IPS-NIHi11 (cell line): ENCODE data around the gene SLC66A1.

Experiments used
- DNase-seq: peaks from one replicate; pipeline ENCODE4 v3.0.0; 2012; ENCODE audit warnings: mixed read lengths, low spot score

Gene SLC66A1

DNA sequence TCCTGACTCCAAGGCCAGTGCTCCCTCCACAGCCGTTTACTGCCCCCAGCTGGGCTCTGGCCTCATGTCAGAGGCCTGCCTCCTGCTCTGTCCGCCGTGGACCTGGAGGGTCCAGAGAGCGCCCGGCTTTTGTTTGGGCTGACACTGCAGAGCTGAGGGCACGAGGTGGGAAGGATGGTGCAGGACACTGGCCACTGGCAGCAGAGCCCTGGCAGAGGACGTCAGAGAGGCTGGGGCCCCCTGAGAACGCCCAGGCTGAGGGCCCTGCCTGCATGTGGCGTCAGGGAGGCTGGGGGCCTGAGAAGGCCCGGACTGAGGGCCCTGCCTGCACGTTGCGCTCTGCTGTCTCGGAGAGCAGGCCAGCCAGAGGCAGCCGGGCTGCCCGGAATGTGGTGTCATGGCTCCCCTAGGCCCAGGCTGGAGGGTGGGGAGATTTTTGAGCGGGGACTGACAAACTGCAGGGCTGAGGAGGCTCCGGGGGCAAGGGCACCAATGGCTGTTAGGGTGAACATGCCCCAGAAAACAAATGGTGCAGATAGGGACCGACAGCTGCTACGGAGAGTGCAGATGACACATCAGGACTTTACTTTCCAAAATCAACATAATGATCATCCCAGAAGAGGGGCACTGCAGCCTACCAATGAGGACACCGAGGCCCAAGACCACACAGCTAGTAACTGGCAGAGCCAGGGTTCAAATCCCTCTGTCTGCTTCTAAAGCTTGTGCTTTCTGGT, 31.7 kb downstream of the SLC66A1 start:
- DNase-seq, result no peak

DNA sequence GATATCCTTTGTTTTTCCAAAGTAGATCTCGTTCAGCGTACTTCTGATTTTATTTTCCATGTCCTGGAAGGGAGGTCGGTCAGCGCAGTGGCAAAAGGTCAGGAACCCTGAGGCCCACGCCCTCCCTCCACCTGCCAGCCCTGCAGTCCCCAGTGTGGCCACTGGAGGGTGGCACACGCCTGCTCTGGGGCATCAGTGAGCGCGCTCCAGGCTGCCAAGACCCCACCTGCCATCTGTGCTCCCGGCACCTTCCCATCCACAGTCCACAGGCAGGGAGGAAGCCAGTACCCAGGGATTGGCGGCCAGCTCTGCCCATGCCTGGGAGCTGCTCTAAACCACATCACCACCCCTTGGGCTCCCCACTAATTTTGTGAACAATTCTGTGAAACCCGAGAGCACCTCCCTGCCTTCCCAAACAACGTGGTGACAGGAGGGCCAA, 32.3 kb downstream of the SLC66A1 start:
- peak; percentile 83 for DNase-seq

DNA sequence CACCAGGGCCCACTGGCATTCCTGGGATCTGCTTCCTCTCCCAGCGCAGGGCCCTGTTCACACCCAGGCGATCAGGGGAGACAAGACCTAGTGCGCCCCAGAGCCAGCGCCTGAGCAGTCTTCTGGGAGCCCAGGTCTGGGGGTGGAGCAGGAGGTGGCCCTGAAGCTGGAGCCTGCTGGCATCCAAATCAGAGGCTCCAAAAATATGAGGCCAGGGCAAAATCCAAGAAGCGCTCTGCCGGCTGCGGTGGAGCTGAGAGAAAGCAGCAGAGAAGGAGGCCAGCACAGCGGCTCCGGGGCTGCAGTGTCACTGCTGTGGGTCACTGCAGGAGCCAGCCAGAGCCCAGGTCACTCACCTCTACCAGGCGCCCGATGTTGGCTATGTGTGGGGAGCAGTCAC, 32.7 kb downstream of the SLC66A1 start:
- DNase-seq, result no peak

DNA sequence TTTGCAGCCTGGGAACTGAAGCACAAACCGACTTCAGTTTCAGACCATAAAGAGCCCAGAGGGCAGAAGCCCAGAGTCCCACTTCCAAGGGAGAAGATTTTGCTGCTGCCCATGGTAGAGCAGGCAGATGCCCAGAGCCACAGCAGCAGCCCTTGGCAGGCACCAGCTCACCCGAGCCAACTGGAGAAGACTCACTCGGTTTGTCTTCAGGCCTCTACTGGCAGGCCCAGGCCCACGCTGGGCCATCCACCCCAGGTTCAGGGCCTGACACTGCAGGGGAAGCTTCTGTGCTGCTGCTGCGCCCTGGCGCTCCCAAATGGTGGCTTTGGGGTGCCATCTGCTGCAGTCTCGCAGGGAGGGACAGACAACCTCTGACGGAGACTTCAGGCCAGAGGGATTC, 33.3 kb downstream of the SLC66A1 start:
- DNase-seq, result no peak

DNA sequence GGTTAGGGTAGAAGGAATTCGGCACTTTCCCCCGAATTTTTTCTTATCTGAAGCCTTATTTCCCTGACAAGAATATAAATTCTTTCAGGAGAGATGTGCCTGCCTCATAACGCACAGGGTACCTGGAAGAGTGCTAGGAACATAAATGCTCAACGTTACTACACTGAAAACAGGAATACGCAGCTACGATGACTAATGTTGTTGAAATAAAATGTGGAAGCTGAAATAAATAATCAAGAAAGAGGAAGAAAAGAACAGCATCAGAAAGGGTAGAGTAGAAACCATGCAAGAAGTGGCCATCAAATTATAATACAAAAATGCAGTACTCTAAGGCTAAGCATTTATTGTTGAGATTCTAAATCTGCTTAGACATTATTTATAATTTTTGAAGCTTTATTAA, 33.9 kb downstream of the SLC66A1 start:
- no peak for DNase-seq

DNA sequence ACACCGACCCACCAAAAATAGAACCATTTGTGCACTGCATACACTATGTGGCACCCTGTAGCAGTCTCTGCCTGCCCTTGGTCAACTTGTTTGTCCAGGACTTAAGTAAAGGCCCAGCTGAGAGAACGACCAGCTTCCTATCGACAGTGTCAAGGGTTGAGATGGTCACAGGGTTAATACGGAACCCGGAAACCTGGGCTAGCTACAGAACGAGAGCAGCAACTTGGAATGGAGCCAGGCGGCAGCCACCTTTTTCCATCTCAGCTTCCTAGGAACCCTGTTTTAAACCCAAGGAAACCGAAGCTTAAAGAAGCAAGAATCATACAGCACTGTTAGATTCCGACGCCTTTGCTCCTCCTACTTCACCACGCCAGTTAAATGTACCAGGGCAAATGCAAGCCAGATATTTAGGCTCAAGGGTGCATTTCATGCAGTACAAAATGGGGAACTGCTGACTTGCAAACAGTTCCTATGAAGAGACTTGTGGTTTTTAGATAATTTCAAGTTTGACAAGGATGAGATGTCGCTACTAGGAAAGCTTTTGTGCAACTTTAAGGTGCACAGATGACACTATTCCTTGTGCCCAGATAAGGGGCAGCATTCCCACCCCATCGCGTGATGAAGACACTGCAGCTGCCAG, 35.5 kb downstream of the SLC66A1 start:
- no peak for DNase-seq

DNA sequence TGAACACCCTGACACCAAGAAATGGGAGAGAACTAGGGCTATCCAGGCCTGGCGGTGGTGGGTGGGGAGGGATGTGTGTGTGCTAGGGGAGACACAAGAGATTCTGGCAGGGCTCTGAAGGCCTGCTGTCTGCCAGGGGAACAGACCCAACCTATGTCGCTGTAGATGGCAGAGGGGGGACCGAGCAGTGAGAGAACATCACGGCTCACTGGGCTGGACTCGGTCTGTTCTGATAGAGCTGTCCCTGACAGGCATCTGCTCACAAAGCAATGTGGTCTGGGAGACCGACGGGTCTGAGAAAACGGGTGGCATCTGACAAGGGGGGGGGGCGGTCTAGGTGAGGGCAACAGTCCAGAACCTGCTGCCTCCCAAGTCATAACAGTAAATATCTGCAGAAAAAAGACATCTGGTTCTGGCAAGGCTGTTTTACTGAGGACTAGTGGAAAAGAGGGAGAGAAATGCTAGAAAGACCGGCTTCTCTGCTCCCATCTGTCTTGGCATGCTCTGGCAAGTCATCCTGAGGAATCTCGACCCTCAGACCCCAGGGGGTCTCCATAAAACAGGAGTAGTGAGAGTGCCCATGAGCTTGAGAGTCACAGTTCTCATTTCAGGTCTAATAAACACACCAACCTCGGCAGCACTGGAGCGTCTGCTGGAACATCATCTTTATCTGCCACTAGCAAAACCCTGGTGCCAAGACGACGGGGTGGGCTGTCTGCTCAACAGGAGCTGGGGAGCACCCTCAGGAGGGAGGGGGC, 36.5 kb downstream of the SLC66A1 start:
- DNase-seq, result no peak

DNA sequence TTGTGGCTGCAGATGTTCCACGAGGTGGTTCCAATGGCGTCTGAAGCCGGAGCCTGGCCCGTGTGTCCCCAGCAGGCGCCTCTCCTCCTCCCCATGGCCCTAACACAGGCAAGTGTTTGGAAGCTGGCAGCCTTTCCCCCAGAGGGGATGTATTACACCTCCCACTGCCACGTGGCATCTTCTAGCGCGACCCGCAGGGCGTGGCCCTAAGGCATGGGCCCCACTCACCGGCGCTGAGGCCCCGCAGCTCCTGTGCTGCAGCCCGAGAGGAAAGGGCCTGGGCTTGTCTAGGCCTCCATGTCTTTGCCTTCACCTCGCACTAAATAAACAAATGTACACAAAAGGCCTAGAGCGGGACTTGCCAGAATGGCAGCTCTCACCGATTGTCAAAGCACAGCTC, 37.9 kb downstream of the SLC66A1 start:
- DNase-seq, result no peak

DNA sequence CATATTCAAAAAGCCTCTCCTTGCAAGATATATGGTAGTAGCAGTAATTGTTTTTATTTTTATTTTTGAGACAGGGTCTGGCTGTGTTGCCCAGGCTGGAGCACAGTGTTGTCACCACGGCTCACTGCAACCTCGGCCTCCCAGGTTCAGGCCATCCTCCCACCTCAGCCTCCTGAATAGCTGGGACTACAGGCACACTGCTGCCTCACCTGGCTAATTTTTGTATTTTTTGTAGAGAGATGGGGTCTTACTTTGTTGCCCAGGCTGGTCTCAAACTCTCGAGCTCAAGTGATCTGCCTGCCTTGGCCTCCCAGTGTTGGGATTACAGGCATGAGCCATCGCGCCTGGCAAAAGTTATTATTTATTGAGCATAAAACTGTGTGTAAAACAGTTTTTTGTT, 38.4 kb downstream of the SLC66A1 start:
- no peak for DNase-seq

DNA sequence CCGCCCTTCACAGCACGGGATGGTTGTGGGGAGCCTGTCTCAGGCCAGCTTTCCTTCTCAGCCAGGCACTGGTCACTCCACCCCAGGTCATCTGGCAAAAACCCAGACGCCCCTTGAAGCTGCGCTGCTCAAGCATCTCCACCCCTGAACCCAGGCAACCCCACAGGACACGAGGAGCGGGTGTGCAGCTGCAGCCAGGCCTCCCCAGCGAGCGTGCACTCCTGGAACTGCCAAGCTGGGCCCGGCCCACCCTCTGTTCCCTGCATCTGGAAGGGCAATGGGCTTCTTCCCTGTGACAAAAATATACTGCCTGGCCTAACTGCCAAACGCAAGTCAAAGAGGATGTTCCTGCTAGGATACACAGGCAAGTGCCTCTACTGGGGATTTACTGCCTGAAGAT, 39.7 kb downstream of the SLC66A1 start:
- DNase-seq, result no peak

DNA sequence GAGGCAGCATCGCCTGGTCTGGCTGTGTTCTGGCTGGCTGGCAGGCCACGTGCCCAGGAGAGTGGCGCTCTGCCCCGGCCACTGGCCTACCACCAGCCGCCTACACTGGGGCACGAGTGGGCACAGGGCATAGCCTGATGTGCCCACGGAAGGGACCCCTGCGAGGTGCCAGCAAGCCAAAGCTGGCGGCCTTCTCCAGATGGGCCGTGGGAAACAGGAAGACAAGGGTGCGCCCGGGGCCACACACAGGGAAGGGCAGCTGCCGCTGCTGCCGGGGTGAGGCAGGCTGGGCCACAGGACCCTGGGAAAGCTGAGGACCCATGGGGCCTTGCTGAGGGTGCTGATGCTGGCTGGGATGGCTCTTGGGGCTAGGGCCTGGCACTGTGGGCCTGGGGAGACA, 40.7 kb downstream of the SLC66A1 start:
- no peak for DNase-seq

DNA sequence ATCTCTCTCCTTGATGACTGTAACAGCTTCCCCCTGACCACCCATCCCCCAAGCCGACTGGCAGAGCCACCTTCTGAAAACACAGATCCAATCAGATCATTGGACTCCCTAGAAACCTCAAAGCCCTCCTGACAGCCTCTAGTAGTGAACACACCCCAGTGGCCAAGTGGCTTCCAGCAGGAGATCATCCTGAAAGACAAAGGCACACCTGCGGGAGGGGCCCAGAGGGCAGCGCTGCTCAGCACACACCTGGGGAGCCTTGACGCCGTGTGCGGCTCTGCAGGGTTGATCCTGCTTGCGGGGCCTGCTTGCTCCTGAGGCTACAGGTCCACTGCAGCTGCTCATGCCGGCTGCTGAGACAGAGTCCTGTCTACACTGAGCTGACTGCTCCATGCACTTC, 41.5 kb downstream of the SLC66A1 start:
- DNase-seq, result peak; percentile 81

DNA sequence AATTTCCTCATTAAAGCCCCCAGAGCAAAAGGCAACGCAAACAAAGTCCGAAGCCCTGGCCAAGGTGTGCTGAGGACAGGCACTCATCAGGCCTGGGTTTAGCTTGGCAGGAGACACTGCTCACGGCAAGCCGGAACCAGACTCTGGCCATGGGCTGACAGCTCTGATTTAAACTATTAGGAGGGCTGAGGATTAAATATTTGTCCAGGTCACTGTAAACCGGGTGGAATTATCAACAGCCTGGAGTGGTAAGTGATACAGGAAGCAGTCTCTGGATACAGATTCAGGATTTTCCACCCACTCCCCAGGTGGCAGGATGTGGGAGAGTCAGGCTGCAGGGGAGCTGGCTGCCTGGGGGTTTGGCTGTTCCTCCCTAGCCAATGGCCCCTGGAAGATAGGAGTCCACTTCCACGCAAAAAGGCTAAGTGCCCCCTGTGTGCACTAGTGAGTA, 42.4 kb downstream of the SLC66A1 start:
- DNase-seq, result no peak

DNA sequence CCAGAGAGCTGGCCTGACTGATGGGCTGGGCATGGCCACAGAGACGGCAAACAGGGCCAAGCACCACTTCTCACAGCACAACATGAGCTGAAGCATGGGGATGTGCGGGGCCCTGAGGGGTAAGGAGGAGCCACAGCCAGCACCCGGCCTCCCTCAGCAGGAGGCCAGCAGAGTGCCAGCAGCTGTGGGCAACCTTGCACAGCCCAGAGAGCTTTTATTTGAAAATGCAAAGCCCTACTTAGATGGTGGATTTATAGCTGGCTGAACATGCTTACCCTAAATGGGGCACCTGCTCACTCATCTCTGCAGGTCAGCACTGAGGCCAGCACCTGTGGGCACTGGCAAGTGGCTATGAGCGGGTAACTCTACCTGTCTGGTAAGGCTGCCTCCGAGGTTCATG, 44.1 kb downstream of the SLC66A1 start:
- DNase-seq, result no peak

DNA sequence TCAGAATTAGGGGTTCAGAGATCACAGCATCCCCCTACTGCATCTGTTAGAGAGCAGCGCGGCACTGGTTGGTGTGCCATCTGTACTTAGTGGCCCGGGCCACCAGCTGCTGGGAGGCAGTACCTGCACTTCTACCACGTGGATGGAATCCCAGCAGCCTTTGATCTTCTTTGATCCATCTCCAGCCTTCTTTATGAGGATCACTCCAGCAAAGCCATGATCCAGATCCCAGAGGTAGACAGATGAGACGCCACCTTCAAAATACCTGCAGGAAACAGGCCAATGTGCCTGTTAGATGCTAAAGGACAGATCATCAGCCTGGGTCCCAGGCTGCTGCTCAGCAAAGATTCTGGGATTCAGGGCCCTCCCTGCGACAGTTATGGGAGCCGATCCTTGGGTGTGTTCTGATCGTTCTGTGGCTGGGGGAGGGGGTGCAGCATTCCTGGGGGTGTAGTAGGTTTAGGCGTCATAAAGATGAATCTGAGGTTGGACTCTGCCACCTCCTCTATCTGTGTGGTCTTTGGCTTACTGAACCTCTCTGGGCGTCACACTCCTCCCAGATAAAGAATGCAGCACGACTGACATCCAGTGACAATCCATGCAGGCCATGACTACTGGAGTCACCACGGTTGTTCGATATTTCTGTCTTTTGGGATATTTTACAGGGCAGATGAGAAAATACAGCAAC, 45.3 kb downstream of the SLC66A1 start:
- DNase-seq, result no peak

DNA sequence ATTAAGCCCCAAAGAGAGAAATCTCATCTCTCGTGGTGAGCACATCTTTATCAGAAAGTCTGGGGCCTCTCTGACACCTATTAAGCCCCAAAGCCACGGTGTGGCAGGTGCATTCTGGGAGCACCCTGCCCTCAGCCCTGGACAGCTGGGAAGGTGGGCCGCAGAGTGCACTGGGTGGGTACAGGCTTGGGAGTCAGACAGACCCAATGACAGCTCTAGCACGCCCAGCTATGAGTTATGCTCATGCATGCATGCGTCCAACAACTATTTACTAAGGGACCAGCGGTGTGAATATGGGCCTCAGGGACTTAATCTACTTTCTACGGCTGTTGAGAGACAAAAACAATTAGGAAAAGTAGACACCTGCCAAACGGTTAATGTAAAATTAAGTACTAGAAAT, 46.6 kb downstream of the SLC66A1 start:
- DNase-seq, result no peak

DNA sequence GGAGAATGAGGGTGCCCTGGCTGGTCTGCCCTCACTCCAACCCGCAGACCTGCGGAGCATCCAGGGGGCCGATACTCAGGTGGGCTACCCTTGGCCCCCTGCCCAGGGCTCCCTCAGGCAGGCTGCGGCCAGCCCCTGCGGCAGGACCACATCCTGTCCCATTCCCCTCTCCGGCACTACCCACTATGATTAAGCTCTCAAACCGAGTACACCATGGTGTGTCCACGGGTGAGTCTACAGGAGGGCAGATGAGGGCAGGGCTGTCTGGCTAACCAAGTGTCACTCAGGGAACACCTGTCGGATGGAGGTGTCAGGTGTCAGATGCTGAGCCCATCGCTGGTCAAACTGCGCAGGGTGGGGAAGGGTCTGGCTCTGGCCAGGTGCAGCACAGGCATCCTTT, 47.2 kb downstream of the SLC66A1 start:
- DNase-seq, result no peak

DNA sequence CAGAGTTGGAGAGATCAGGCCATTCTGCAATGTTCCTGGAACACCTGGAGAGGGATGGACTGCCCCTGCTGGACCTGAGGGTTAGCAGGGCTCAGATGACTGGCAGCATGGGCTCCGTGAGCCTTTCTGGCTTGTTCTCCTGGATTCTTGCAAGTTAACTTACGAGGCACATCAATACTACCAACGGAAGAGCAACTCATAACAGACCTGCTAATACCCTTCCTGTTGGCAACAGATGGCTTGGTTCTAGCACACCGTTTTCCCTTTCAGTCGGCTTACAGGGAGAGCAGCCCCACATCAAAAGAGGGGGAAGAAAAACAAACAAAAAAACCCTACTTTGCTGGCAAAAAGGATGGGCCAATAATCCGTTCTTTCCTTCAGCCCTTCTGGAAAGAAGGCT, 47.9 kb downstream of the SLC66A1 start:
- no peak for DNase-seq

DNA sequence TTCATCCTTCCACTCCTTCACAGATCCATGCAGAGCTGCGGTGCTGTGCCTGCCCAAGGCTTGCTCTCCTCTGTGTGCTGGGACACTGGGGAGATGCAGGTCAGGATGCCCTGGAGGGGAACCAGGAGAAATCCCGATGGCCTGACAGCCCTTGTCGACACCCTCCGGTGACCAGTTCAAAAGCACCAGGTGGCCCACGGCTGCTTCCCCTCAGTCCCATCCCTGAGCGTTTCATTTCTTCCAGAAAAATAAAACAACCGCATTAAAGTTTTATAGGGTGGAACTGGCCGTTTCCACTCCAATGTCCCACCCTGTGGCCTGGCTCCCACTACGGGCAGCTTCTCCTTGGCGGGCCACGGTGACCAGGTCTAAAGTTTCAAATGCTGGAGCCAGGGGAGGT, 48.3 kb downstream of the SLC66A1 start:
- DNase-seq, result no peak

DNA sequence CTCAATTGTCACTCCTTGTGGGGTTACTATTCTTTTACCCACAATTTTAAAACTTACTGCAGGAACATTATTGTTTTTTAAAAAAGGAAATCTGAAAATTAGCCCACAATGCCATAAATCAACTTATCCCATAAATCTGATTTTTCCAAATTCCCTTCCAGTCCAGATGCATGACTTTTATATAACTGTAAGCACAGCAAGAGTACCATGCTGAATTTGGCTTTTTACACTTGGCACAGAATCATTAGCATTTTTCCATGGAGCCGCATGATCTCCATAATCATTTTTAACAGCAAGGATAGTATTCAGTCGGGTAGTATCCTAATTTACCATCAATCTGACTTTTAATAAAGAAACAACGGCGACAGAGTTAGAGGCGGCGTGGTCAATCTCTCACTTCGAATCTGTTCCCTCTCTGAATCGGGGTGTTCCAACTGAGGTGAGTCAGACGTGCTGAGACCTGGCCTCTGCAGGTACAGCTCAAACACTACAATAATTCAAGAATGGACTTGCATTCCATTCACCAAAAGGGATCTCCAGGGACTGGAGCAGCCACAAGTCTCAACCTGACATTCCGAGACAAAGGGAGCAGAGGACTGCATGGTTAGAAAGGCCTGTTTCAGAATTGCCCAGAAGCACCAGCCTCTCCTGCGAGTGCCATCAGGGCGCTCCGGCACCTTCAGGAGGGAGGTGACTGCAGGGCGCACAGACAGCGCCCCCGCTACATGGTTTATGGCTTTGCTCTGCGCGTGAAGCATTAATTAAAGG, 48.9 kb downstream of the SLC66A1 start:
- DNase-seq, result no peak

DNA sequence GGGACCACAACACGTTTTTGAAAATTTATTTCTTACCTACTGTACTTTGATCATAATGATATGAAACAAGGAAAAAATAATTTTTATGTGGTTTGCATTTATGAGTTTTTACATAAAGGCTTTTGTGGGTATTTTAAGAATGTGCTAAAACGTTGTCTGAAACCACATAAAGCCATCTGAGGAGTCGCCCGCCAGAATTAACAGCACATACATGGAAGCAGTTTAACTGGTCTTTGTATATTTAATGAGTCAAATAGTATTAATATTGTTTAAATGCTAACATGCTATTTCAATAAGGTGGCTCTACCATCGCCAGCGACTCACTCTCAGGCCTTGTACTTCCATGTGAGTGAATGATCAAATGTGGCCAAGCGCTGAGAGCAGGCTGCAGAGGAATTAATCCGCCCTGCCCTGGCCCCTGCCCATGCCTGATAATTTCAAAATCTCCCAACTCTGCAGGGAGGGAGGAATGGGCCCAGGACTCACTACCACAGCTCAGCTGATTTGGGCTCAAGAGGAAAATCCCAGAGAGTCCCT, 49.6 kb downstream of the SLC66A1 start:
- DNase-seq, result no peak
